Upper lobe of right lung (tissue), 1 donor: ENCODE data around the gene MPZL2. TPM values are rescaled to one million over a fixed set of nuclear protein-coding genes. Genes with fewer than 3 reads are reported as not detected.

Experiments used
- ATAC-seq: fragments of 200-7000 bp; cut with Tn5 transposase; one replicate; pipeline ENCODE4 v1.9.1; 2020; ENCODE audit warnings: mild to moderate bottlenecking, moderate library complexity
- DNase-seq: peaks from one replicate; pipeline ENCODE4 v3.0.0-alpha.2; 2020
- H3K27ac ChIP-seq: fragments of 200-600 bp; one replicate; pipeline ENCODE4 v1.8.0; 2022
- H3K27me3 ChIP-seq: fragments of 200-600 bp; one replicate; pipeline ENCODE4 v1.8.0; 2022; ENCODE audit warnings: mild to moderate bottlenecking
- H3K36me3 ChIP-seq: fragments of 200-600 bp; one replicate; pipeline ENCODE4 v1.8.0; 2022
- H3K4me1 ChIP-seq: fragments of 200-600 bp; one replicate; pipeline ENCODE4 v1.8.0; 2022
- H3K4me3 ChIP-seq: fragments of 200-600 bp; one replicate; pipeline ENCODE4 v1.8.0; 2022; ENCODE audit warnings: mild to moderate bottlenecking
- H3K9me3 ChIP-seq: fragments of 200-600 bp; one replicate; pipeline ENCODE4 v1.8.0; 2022
- CTCF ChIP-seq: fragments of 200-600 bp; IDR thresholded peaks from one replicate; pipeline ENCODE4 v1.8.0; 2022; ENCODE audit warnings: antibody characterized with exemption
- intact Hi-C: fragments of 100-400 bp; cut with DNase I; formaldehyde crosslinking; loops from one replicate; pipeline ENCODE4 v1.11.0; 2022
- total RNA-seq: library from RNA; stranded (reverse); fragmentation: NEBNext Ultra II Directional; extraction: Animal tissue kit (Norgen Biotek cat#: 25700); gene quantifications from one replicate; pipeline ENCODE4 v1.2.1, GENCODE V29; 2021
- donor health status: DM: no; HTN: yes; CAD: no; lungs with severe emphysema.

The MPZL2 gene
- total RNA-seq, 1 donor from 2014 or later, result 119 TPM

- ATAC-seq, result peak; percentile 13
- intact Hi-C loops, result no loop called here
- Histone ChIP-seq H3K4me3 (no peak overlapping the region), H3K9me3 (no peaks in the 10 kb centered on the region), H3K4me1 (peaks cover 23% of the 10 kb centered on the region), H3K27ac (peak overlapping the region; percentile 48), H3K27me3 (no peaks in the 10 kb centered on the region), H3K36me3 (no peaks in the 10 kb centered on the region)
- no peak for TF ChIP-seq CTCF
- no peak for DNase-seq
Measured at GRCh38 chr11:118226296-118226695, 37.8 kb downstream of the MPZL2 start.

GRCh38 chr11:118224511-118225188 is 39.4 kb downstream of the MPZL2 start, which contains the start of gene JAML:
Gene JAML, minus strand, starts transcription at chr11:118225011. Its CDS starts 10,145 bp downstream, at chr11:118214866.
- no peak for DNase-seq
- H3K27me3 ChIP-seq, result no peaks in the 10 kb centered on the region
- intact Hi-C loops, result no loop called here
- peak within 1 kb of the TSS; percentile 76 for H3K27ac ChIP-seq
- no peaks in the 10 kb centered on the region for H3K36me3 ChIP-seq
- H3K4me3 ChIP-seq, result peak within 1 kb of the TSS; percentile 45
- peak; percentile 76 for ATAC-seq
- TF ChIP-seq CTCF, result no peak
- H3K9me3 ChIP-seq, result no peaks in the 10 kb centered on the region
- peaks cover 22% of the 10 kb centered on the region for H3K4me1 ChIP-seq

GRCh38 chr11:118223992-118224391 is 40.1 kb downstream of the MPZL2 start:
- peak; percentile 20 for ATAC-seq
- no peaks in the 10 kb centered on the region for H3K36me3 ChIP-seq
- H3K9me3 ChIP-seq, result no peaks in the 10 kb centered on the region
- intact Hi-C loops, result no loop called here
- H3K4me3 ChIP-seq, result peak overlapping the region; percentile 45
- peaks cover 17% of the 10 kb centered on the region for H3K4me1 ChIP-seq
- H3K27ac ChIP-seq, result peak overlapping the region; percentile 76
- no peak for DNase-seq
- no peaks in the 10 kb centered on the region for H3K27me3 ChIP-seq
- TF ChIP-seq CTCF, result no peak

GRCh38 chr11:118223570-118223969 is 40.5 kb downstream of the MPZL2 start:
- peak overlapping the region; percentile 76 for H3K27ac ChIP-seq
- H3K4me1 ChIP-seq, result peaks cover 17% of the 10 kb centered on the region
- DNase-seq (no peak), ATAC-seq (no peak)
- no peaks in the 10 kb centered on the region for H3K9me3 ChIP-seq
- H3K36me3 ChIP-seq, result no peaks in the 10 kb centered on the region
- intact Hi-C loops, result no loop called here
- H3K27me3 ChIP-seq, result no peaks in the 10 kb centered on the region
- no peak for TF ChIP-seq CTCF
- H3K4me3 ChIP-seq, result peak overlapping the region; percentile 45

- Histone ChIP-seq H3K27me3 (no peaks in the 10 kb centered on the region), H3K4me1 (peaks cover 20% of the 10 kb centered on the region), H3K27ac (peak overlapping the region; percentile 76), H3K4me3 (peak overlapping the region; percentile 45), H3K9me3 (no peaks in the 10 kb centered on the region), H3K36me3 (no peaks in the 10 kb centered on the region)
- DNase-seq, result no peak
- no peak for TF ChIP-seq CTCF
- ATAC-seq, result no peak
- intact Hi-C loops, result no loop called here
Measured at GRCh38 chr11:118222437-118222836, 41.7 kb downstream of the MPZL2 start.
